ENCODE measurements around the gene TRIM71. TPM values are rescaled to one million over a fixed set of nuclear protein-coding genes. Genes with fewer than 3 reads are reported as not detected.

Gene TRIM71
- total RNA-seq, 1 experiment from 2014 or later: 376 TPM

GRCh38 chr3:32869513-32870047 is 51.8 kb downstream of the TRIM71 start:
- no peak overlapping the region for H2BK5ac ChIP-seq (ENCODE audit: insufficient read length, low read length)
- peak overlapping the region; percentile 98 for H3K27ac ChIP-seq (ENCODE audit: insufficient read length, low read depth, low read length)
- H3K27ac Mint-ChIP-seq: peak overlapping the region; percentile 97 to 100 (median 99)
- H3K23me2 ChIP-seq (ENCODE audit: insufficient read length, low read depth, low read length, poor library complexity, severe bottlenecking): no peaks in the 10 kb centered on the region
- H3K79me2 ChIP-seq (ENCODE audit: insufficient read depth, low read length): peaks cover 72% of the 10 kb centered on the region; the same call in 1 of the 2 replicates
- H3K14ac ChIP-seq (ENCODE audit: insufficient read depth, low read length): no peak overlapping the region
- no peak overlapping the region for H2BK15ac ChIP-seq (ENCODE audit: low read depth, low read length)
- H3K9ac ChIP-seq (ENCODE audit: extremely low read depth, insufficient read length, low read length): peak overlapping the region; percentile 54
- H4K91ac ChIP-seq (ENCODE audit: insufficient read length, low read depth, low read length): no peak overlapping the region
- H3K18ac ChIP-seq (ENCODE audit: insufficient read length, low read depth, low read length): peak overlapping the region; percentile 45
- H3K36me3 Mint-ChIP-seq (ENCODE audit: insufficient read depth in 1 of 3, low read depth in 3 of 3): peaks cover 15 to 32% (median 18%) of the 10 kb centered on the region in 3 experiments; a peak in 6 of 7 replicates
- H4K8ac ChIP-seq (replicated peaks; ENCODE audit: insufficient read length, low read depth, low read length): no peak overlapping the region
- no peak overlapping the region for H3K4ac ChIP-seq (ENCODE audit: low read depth, low read length)
- H3K9me3 ChIP-seq (ENCODE audit: control insufficient read depth, low read depth, low read length): no peaks in the 10 kb centered on the region
- H3K9me3 Mint-ChIP-seq: no peaks in the 10 kb centered on the region
- no peaks in the 10 kb centered on the region for H3K27me3 ChIP-seq (ENCODE audit: insufficient read depth, low read length)
- no peak overlapping the region for H3T11ph ChIP-seq (ENCODE audit: low read length)
- no peak overlapping the region for H2BK120ac ChIP-seq (ENCODE audit: low read depth, low read length, poor library complexity, severe bottlenecking)
- no CpG with 5 or more reads among the region's 15 CpGs for WGBS (ENCODE audit: extremely low coverage, insufficient read length, low lambda C conversion rate)
- H3K4me3 Mint-ChIP-seq: peak overlapping the region; percentile 63 to 72
- no peak overlapping the region for H2BK12ac ChIP-seq (ENCODE audit: insufficient read length, low read depth, low read length)
- peak overlapping the region; percentile 15 for H3K56ac ChIP-seq (ENCODE audit: insufficient read length, low read depth, low read length)
- peak; percentile 98 for DNase-seq
- H2BK20ac ChIP-seq (ENCODE audit: low read depth, low read length, poor library complexity, severe bottlenecking): no peak overlapping the region
- H3K79me1 ChIP-seq (ENCODE audit: insufficient read depth, low read depth, low read length, poor library complexity, severe bottlenecking): no peaks in the 10 kb centered on the region
- H4K20me1 ChIP-seq (ENCODE audit: control insufficient read depth, insufficient read depth, insufficient read length): peaks cover 6% of the 10 kb centered on the region
- peaks cover 38% of the 10 kb centered on the region; the same call in 1 of the 2 replicates for H3K4me1 ChIP-seq (ENCODE audit: insufficient read depth, low read length)
- no peak overlapping the region for H3K23ac ChIP-seq (ENCODE audit: insufficient read length, low read depth, low read length)
- no peak for TF ChIP-seq CTCF (conservative IDR thresholded peaks at IDR 0.05)
- no peaks in the 10 kb centered on the region; the same call in 1 of the 2 replicates for H3K27me3 Mint-ChIP-seq (ENCODE audit: low read depth)
- H2AK5ac ChIP-seq (ENCODE audit: insufficient read length, low read length): no peak overlapping the region
- no peak overlapping the region for H4K5ac ChIP-seq (ENCODE audit: insufficient read length, low read depth, low read length)
- H2AFZ ChIP-seq (ENCODE audit: low read length): no peak overlapping the region
- peaks cover 92 to 95% of the 10 kb centered on the region in 2 experiments for H3K4me1 Mint-ChIP-seq
- peak overlapping the region; percentile 72 for H3K4me2 ChIP-seq (ENCODE audit: insufficient read depth, insufficient read length, low read length)
